Measurements from ENCODE around the gene CMSS1.

- TF ChIP-seq CTCF (IDR thresholded peaks at IDR 0.05; ENCODE audit: low read length) (no peak), EZH2phosphoT487 (IDR thresholded peaks at IDR 0.05; ENCODE audit: low read length) (no peak), EZH2 (optimal IDR thresholded peaks at IDR 0.05; ENCODE audit: low read depth, low read length) (no peak)
Observed at GRCh38 chr3:99999536-99999935, 181.9 kb downstream of the CMSS1 start.

Data from MM.1S (cell line).